HUES48 (cell line): ENCODE results near the gene PHPT1.
"Not testable (repeated sequence)": the region's sequence is repeated elsewhere in the genome, so short reads cannot be mapped to it uniquely, and the experiment has no call there.

Source experiments
- H3K27ac ChIP-seq: one replicate; pipeline ENCODE4 v1.7.0; 2013; ENCODE audit warnings: low read depth, low read length, inconsistent platforms
- H3K27me3 ChIP-seq: 2 replicates; pipeline ENCODE4 v1.6.1; 2013; ENCODE audit warnings: mild to moderate bottlenecking, low read length; ENCODE audit not compliant: control insufficient read depth, insufficient read depth
- H3K36me3 ChIP-seq: 2 replicates; pipeline ENCODE4 v1.6.1; 2013; ENCODE audit warnings: low read length; ENCODE audit not compliant: control insufficient read depth, insufficient read depth
- H3K4me1 ChIP-seq: 2 replicates; pipeline ENCODE4 v1.6.1; 2013; ENCODE audit warnings: mild to moderate bottlenecking, low read length; ENCODE audit not compliant: control insufficient read depth, insufficient read depth
- H3K4me3 ChIP-seq: 2 replicates; pipeline ENCODE4 v1.5.1; 2013; ENCODE audit warnings: mild to moderate bottlenecking, low read depth, low read length
- H3K9ac ChIP-seq: 2 replicates; pipeline ENCODE4 v1.6.1; 2013; ENCODE audit warnings: mild to moderate bottlenecking, low read depth, low read length, moderate library complexity
- H3K9me3 ChIP-seq: 2 replicates; pipeline ENCODE4 v1.6.1; 2013; ENCODE audit warnings: low read length; ENCODE audit not compliant: control insufficient read depth, insufficient read depth

Gene PHPT1

DNA sequence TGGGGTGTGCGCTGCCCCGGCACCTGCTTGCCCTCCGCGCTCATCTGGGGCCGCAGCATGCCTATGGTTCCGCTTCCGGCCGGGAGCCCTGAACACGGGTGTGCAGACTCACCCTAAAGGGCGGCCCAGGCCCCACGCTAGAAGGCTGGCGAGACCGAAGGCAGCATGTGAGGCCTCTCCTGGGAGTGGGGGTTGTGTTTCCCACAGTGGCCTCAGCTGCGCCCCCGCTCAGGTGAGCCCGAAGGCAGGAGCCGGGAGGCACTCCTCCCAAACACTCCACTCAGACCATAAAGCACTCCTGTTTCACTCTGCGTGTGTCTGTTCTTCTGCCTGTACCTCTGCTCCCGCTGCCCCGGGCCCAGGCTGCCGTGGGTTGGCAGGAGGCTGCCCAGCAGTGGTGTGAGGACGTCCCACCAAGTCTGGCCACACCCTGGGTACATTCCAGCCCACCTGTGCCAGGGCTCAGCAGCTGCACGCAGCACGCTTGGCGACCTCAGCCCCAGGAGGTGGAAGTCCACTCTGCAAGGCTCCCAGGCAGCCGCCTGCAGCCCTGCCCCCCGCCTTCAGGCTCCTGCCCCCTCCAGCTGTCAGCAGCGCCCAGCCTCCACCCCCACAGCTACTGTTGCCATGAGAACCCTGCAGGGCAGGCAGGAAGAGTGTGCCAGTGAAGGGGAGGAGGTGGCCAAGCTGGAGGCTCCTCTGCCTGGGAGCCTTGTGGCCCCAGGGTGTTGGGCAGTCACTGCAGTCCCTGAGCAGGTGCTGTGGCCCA is 8.1 kb upstream of the PHPT1 start:
- H3K4me1 ChIP-seq: peaks cover 15% of the 10 kb centered on the region
- H3K9ac ChIP-seq: no peak overlapping the region
- H3K4me3 ChIP-seq: no peak overlapping the region
- peak overlapping the region; percentile 55 for H3K27ac ChIP-seq
- H3K9me3 ChIP-seq: no peaks in the 10 kb centered on the region
- H3K36me3 ChIP-seq: peaks cover 10% of the 10 kb centered on the region
- no peaks in the 10 kb centered on the region for H3K27me3 ChIP-seq

DNA sequence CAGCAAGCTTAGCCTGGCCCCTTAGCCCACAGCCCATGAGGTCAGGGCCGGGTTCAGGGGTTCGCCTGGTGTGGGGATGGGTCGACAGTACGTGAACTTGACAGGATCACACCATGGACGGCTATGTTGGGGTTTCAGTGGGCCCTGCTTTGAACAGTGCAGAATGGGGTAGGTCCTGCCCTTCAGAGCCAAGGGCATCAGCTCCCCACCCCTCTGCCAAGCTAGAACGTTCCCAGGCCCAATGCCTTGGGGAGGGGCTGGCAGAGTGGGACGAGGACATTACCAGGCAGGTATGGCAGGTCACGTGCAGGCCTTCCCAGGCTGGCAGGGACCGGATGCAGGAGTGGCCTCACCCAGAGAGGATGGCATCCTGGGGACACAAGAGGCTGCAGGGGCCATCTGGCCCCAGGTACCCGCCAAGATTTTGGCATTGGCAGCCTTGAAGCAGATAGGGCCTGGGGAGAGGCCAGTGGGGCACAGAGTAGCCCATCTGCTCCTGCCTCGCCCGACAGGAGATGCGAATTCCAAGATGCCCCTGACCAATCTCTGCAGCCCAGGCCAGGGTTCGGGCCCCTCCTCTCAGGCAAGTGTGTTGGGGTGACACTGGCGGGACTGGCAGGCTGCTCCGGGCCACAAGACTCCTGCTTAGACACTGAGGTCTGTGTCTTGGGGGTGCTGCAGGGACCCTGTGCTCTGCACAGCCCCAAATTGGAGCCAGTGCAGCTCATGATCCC is 7.4 kb upstream of the PHPT1 start:
- peaks cover 15% of the 10 kb centered on the region for H3K4me1 ChIP-seq
- H3K9ac ChIP-seq, H3K4me3 ChIP-seq, H3K27me3 ChIP-seq, H3K27ac ChIP-seq, H3K9me3 ChIP-seq, H3K36me3 ChIP-seq: not testable (repeated sequence)

DNA sequence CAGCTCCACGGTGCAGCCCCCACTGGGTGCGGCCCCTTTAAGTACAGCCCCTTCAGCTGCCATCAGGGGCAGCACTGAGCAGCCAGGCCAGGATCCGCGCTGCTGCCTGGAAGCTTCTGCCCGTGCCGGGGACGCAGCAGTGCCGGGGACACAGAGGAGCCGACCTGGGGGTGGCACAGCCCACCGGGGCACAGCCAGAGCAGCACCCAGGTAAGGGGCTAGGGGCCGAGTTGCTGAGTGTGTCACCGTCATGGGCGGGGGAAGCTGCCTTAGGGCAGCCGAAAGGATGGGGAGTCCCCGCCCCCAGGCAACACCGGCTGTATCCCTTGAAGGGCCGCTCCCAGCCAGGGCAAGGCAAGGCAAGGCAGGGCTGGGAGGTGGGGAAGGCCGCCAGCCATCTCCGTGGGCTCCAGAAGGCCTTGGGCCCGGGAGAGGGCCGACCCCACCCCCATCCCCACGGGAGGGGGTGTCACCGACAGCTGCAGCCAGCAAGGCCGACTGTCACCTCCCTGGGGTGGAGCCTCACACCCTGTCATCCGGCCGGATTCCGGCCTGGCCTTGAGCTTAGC is 6.7 kb upstream of the PHPT1 start, which contains the start of gene AJM1:
Gene AJM1 (plus strand): TSS at position 99 of the 569 bp plus-strand sequence. CDS start 1,937 bp downstream, outside the sequence.
- Histone ChIP-seq H3K4me1 (peaks cover 15% of the 10 kb centered on the region), H3K4me3 (0 out of 2 replicates have a peak within 1 kb of the TSS, but pooled peaks have one; percentile 6)
- H3K27me3 ChIP-seq, H3K9me3 ChIP-seq, H3K36me3 ChIP-seq, H3K27ac ChIP-seq, H3K9ac ChIP-seq: not testable (repeated sequence)

DNA sequence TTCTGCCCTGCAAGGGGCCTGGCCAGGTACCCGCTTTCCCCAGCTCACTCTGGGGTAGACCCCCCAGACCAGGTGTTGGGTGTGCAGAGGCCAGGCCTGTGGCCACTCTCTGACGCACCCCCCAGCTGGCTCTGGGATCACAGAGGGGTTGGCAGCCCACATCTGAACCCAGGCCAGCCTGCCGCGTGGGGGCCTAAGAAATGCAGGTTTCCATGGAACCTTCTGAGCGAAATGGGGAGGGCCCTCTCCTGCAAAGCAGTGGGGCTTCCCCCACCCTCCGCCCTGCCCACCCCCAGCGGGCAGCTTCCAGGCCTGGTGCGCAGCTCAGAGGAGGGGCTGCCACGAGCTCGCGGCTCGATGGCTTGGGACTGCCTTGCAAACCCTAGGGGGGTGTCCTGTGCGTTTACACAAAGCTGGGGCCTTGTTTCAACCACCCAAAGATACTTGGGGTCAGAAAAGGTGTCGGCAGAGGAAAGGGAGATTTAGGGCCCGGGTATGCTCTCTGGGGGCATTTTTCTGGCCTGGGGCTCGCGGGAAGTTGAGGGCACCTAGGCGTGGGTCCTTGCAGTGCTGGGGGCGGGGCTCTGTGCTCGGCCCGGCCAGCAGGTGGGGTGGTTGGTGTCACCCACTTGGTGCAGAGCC is 5.9 kb upstream of the PHPT1 start:
- H3K4me3 ChIP-seq, H3K9me3 ChIP-seq, H3K9ac ChIP-seq, H3K27ac ChIP-seq, H3K36me3 ChIP-seq, H3K27me3 ChIP-seq: not testable (repeated sequence)
- H3K4me1 ChIP-seq: peaks cover 15% of the 10 kb centered on the region

DNA sequence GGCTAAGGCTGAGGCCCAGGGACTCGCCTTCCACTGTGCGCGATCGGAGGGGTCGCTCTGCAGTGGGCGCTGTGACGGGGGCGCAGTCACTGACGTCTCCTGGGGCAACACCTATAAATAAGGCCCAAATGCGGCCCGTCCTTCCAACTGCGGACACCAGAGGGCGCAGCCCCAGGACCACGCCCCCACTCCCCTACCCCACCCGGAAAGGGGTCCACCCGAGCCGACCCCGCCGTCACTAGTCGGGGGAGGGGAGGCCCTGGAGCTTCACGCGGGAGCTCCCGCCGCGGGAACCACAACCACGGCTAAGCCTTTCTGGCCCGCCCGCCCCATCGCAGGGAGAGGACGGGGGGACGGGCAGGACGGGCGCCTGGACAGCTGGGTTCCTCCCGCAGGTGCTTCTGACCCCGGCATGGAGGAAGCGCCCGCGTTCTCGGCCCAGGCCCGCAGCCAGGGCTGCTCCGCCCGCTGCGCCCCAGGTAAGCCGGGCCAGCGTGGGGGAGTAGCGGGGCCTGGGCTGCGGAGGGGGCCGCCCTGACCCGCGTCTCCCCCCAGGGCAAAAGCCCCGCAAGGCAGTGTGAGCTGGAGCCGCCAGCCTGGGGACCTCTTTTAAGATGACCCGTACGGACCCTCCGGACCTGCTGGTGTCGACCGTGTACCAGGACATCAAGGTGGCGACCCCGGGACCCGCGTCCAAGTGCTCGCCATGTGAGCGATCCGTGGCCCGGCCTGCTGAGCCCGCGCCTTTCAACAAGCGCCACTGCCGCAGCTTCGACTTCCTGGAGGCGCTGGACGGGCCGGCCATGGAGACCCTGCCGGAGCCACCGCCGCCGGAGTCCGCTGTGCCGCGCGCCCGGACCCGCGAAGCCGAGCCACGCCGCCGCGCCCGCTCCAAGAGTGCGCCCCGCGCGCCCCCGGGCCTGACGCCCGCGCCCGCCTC is 5.1 kb upstream of the PHPT1 start:
- H3K9me3 ChIP-seq, H3K9ac ChIP-seq, H3K27ac ChIP-seq, H3K27me3 ChIP-seq, H3K36me3 ChIP-seq, H3K4me3 ChIP-seq: not testable (repeated sequence)
- H3K4me1 ChIP-seq: peaks cover 15% of the 10 kb centered on the region

DNA sequence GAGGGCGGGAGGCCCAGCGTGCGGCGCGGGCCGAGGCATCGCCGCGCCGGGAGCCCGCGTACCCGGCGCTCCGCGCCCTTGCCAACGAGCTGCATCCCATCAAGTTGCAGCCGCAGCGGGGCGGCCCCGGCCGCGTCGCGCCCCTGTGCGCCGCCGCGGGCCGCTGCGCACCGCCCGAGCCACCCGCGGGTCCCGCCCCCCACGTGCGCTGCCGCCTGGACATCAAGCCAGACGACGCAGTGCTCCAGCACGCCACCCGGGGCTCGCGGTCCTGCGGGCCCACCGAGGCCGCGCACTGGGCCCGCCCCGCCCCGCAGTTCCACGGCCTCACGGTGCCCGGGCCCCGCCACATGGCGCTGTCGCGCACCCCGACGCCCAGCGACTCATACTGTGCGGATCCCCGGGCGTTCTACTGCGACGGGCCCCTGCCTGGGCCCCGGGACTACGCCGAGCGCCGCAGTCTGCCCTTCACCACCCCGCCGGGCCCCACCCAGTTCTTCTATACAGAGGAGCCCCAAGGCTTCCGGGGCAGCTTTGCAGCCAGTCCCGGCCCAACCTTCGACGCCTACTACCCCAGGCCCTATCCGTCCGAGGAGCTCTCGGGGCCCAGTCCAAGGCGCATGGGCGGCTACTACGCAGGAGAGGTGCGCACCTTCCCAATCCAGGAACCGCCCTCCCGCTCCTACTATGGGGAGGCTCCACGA is 4.3 kb upstream of the PHPT1 start:
- H3K4me3 ChIP-seq: no peak overlapping the region
- H3K4me1 ChIP-seq: peaks cover 17% of the 10 kb centered on the region
- H3K9me3 ChIP-seq: no peaks in the 10 kb centered on the region
- peaks cover 2% of the 10 kb centered on the region; the same call in 1 of the 2 replicates for H3K36me3 ChIP-seq
- H3K27ac ChIP-seq: no peak overlapping the region
- H3K27me3 ChIP-seq: no peaks in the 10 kb centered on the region
- H3K9ac ChIP-seq: no peak overlapping the region

DNA sequence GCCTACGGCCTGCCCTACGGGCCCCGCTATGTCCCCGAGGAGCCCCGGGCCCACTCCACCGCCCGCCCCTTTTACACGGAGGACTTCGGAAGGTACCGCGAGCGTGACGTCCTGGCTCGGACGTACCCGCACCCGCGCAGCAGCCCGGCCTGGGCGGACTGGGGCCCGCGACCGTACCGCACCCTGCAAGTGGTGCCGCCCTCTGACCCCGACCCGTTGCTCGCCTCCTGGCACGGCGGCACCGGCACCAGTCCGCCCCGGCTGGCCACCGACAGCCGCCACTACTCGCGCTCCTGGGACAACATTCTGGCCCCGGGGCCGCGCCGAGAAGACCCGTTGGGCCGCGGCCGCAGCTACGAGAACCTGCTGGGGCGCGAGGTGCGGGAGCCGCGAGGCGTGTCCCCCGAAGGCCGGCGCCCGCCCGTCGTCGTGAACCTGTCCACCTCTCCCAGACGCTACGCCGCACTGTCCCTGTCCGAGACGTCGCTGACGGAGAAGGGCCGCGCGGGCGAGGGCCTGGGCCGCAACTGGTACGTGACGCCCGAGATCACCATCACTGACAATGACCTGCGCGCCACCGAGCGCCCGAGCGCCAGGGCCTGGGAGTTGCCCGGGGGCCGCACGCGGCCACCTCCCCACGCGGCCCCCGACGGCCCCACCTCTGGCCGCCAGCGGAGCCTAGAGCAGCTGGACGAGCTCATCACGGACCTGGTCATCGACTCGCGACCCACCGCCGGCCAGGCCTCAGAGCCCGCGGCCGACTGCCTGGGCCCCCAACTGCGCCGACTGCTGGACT is 3.5 kb upstream of the PHPT1 start:
- Histone ChIP-seq H3K9ac (no peak overlapping the region), H3K36me3 (peaks cover 7% of the 10 kb centered on the region), H3K27me3 (no peaks in the 10 kb centered on the region), H3K27ac (no peak overlapping the region), H3K9me3 (no peaks in the 10 kb centered on the region), H3K4me1 (peaks cover 20% of the 10 kb centered on the region), H3K4me3 (no peak overlapping the region)

DNA sequence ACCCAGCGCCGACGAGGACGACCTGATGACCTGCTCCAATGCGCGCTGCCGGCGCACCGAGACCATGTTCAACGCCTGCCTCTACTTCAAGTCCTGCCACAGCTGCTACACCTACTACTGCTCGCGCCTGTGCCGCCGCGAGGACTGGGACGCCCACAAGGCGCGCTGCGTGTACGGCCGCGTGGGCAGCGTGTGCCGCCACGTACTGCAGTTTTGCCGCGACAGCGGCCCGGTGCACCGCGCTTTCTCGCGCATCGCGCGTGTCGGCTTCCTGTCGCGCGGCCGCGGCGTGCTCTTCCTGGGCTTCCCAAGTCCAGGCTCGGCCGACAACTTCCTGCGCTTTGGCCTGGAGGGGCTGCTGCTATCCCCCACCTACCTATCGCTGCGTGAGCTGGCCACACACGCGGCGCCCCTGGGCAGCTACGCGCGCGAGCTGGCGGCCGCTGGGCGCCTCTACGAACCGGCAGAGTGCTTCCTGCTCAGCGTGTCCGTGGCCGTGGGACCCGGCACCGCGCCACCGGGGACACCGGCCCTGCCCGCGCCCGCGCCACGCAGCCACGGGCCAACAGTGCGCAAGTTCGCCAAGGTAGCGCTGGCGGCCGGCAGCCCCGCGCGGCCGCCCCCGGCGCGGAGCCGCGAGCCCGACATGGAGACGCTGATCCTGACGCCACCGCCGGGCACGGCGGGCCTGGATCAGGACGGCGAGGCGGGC is 2.7 kb upstream of the PHPT1 start:
- peaks cover 11% of the 10 kb centered on the region for H3K4me1 ChIP-seq
- H3K27ac ChIP-seq: no peak overlapping the region
- H3K9me3 ChIP-seq: no peaks in the 10 kb centered on the region
- peaks cover 16% of the 10 kb centered on the region for H3K36me3 ChIP-seq
- H3K27me3 ChIP-seq: no peaks in the 10 kb centered on the region
- peak overlapping the region; percentile 58; the same call in 1 of the 2 replicates for H3K4me3 ChIP-seq
- peak overlapping the region; percentile 59; the same call in 1 of the 2 replicates for H3K9ac ChIP-seq
